ENCODE data around the gene UCHL1. TPM values are rescaled to one million over a fixed set of nuclear protein-coding genes. Genes with fewer than 3 reads are reported as not detected.

UCHL1 gene
- 54.6 and 92.7 TPM in 2 replicates for total RNA-seq

GRCh38 chr4:41256740-41257256 is at the start of gene UCHL1:
TSS of gene UCHL1 (plus strand) at chr4:41256928. CDS start at chr4:41256977, 49 bp downstream.

DNA sequence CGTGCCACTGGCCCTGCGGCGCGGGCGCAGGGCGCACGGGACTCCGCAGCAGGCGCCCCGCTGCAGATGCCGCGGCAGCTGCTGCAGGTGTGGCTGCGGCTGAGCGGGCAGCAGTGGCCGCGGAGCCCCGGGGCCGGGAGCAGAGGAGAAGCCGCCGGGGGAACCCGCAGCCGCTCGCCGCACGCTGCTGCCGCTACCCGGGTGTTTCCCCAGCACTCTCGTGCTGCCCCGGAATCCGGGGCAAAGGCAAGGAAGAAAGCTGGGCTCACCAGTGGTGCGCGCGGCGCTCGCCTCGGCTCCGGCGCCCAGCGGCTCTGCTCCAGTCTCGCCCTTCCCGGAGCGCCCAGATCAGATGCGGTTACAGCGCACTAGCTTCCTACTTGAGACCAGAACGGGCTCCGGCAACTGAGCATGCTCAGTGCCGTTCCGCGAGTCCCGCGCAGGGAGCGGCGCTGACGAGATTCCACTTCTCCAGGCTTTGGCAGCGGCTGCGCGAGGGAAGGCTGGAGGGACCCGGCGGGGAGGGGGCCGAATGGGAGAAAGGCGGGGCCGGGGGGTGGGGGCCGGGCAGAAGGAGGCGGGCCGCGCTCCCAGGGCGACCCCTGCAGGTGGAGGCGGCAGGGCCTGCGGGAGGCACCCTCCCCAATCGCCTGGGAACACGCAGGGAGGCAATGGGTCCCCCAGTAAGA is 42.4 kb upstream of the UCHL1 start, which contains the start of gene APBB2:
Gene APBB2, minus strand, starts transcription at position 407 of the 689 bp plus-strand sequence. CDS start 181,288 bp downstream, outside the sequence.

Small RNA genes lying within 50 kb of the gene (small RNA-seq; reads per million reads assigned to genes)
- gene RF00019, result not detected

Other genes with a start within 250 kb of the UCHL1 start
- gene APBB2, start 42.4 kb upstream of the UCHL1 start, total RNA-seq, result 36.5 and 47.6 TPM in 2 replicates